NCI-H345 treated with DMSO at 0.1 percent for 48 hours (cell line): Measurements from ENCODE around the gene ASCC1.
"Not testable (repeated sequence)": the region's sequence is repeated elsewhere in the genome, so short reads cannot be mapped to it uniquely, and the experiment has no call there.

Experiments used
- DNase-seq: peaks from one replicate; lab custom pipeline; 2025; ENCODE audit not compliant: unreplicated experiment; lab: John Stamatoyannopoulos, UW

The ASCC1 gene

GRCh38 chr10:72127571-72127970 lies 88.5 kb downstream of the ASCC1 start:
- no peak for DNase-seq

- DNase-seq, result no peak
These were observed 89.2 kb downstream of the ASCC1 start for GRCh38 chr10:72126872-72127232.

DNA sequence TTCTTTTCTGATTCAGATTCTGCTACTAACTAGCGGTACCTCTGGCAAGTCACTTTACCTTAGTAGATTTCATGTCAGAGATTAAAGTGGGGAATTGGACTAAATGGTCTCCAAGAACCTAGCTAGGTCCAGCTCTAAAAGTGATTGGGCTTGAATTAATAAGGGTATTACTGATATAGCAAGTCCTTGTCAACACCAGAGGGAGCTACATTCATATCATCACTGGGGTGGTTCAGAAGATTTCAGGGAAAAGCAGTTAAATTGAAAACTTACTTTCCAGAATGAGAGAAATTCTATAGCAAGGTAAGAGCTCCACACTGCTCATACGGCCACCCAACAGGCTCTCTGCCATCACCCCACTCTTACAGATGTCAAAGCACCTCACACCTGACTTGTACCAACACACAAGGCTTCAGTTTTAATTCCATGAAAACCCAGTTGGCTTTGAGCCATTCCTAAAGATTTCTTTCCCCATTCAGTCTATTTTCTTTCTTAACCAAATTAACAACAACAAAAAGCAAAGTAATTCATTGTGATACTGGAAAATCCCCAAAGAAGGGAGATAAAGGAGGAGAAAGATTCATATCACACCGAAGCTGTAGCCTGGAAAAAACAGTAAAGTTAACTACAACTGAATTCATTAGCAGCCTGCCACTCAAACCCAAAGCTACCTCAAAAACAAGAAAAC lies 89.7 kb downstream of the ASCC1 start:
- DNase-seq, result no peak

DNA sequence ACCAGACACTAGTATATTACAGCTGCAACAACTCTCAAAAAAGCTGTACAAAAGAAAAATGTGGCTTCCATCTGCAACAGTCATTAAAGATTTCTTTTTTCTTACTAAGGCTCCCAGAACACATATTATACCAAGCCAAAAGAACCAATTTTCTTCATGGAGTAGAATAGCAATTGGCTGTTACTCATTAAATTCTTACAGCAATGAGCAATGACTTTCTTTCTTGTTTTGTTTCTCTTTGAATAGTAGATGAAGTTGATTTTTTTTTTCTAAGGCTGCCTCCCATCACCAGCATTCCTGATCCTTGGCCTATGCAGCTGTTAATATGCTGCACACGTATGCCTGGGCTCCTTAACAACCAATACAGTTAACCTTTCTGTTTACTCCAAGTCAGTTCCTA lies 91.1 kb downstream of the ASCC1 start:
- DNase-seq, result no peak

DNA sequence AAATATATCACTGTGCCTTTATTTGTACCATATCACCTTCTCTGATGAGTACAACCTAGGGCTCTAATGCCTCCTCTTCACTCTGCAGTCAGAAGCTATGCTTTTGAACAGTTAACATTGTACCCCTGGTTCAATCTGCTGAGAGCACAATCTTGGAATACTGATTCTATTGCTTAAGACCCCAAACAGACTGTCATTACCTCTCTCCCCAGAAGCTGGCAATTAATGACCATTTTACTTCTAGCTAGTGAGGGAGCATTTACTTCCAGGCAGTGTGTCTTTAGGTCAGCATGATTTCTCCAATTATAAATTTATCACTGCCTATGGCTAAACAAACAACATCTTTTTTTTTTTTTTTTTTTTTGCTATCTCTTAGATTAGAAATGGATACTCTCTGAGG lies 91.7 kb downstream of the ASCC1 start:
- DNase-seq, result no peak

DNA sequence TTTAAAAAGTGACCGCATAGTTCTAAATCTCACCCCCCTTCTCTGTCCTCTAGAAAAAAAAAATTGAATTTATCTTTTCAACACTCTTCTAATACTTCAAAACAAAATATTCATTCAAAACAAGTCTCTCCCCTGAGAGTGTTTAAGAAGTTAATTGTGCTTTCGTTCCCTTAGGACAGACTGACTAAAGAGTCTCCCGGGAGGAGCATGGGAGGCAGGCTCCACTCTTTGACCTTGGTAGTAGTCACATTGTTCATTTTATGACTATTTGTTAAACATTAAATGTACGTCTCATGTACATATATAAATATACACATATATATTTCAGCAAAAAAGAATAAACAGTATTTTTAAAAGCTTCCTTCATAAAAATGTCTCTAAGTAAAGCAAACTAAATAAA lies 92.5 kb downstream of the ASCC1 start:
- no peak for DNase-seq

- no peak for DNase-seq
These were observed 93.9 kb downstream of the ASCC1 start for GRCh38 chr10:72122221-72122620.

- DNase-seq, result no peak
These were observed 94.7 kb downstream of the ASCC1 start for GRCh38 chr10:72121389-72121788.

DNA sequence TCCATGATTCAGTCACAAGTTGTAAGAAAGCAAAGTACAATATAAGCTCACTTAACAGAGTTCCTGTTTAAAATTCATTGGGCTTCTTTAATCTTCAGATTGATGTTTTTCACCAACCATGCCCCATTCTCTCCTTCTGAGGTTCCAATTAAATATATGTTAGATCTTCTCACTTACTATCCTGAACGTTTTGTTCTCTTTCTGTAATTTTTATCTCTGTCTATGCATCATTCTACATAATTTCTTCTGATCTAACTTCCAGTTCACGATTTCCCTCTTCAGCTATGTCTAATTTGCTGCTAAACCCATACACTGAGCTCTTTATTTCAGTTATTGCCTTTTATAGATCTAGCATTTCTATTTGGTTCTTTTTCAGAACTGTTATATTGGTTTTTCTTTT lies 99.7 kb downstream of the ASCC1 start:
- no peak for DNase-seq

- no peak for DNase-seq
These were observed 101.2 kb downstream of the ASCC1 start for GRCh38 chr10:72114706-72115450.

- no peak for DNase-seq
These were observed 105.2 kb downstream of the ASCC1 start for GRCh38 chr10:72110673-72111401.

- no peak for DNase-seq
These were observed 106.4 kb downstream of the ASCC1 start for GRCh38 chr10:72109636-72110157.

- no peak for DNase-seq
These were observed 107.0 kb downstream of the ASCC1 start for GRCh38 chr10:72108830-72109635.

- not testable (repeated sequence) for DNase-seq
These were observed 108.1 kb downstream of the ASCC1 start for GRCh38 chr10:72108004-72108370.

GRCh38 chr10:72107325-72108003 lies 108.6 kb downstream of the ASCC1 start:
- no peak for DNase-seq

DNA sequence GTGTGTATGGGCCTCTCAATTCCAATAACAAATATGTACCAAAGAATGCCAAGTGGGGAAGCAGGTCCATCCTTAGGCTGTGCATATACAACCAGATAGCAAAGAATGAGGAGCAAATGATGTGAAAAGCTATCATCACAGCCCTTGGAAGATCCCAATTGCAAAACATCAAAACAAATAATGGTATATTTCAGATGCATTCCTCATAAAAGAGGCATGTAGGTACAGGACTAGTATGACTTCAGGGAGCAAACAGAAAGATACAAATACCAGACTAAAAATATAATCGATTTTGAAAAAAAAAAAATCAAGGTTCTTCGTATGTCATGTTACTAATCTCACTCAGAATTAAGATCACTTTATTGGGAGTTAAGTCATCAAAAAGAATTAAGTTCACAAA lies 109.2 kb downstream of the ASCC1 start:
- DNase-seq, result no peak

DNA sequence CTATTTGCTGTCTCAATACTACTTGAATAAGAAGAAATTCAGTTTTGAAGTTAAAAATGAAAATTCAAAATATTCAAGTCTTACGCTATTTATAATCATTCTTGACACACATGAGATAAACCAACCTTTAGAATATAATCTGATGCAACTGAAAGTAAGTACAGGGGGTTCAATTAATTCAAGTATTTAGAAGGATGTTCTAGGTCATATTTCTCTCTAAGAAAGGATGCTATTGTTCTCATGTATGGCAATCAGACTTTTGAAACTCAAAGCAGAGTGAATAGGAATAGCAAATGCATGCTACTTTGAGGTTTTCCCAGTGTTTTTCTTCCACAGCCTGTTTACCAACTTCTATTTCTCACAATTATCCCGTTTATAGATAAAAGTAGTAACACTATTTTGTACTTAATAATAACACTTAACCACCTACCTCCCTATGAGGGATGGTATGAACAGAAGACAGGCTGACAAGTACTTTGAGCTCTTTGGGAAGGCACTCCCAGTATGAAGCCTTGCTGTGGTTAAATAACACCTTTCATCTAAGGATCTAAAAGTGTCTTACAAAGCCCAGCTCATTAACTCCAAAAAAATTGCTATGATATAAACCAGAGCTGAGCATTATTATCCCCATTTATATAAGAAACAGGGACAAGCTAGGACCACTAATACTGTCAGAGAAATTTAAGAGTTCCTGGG lies 109.8 kb downstream of the ASCC1 start:
- DNase-seq, result no peak

DNA sequence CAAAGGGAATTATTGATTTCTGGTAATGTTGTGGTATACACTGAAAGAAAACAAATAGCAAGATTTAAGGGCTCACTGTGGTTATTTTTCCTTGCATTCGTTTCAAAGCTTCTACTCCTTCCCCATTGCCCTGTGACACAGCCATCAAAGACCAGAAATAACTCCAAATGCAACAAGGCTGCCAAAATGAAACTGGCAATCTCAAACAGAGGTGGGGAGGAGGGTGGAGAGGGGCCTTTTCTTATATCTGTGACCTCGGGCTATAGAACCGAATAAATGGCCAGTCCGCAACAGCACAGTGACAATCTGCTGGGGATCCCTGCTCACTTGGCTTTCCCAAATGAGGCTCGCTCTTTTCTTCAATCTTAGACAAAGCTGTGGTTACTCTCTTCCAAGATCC lies 110.4 kb downstream of the ASCC1 start:
- DNase-seq, result no peak

DNA sequence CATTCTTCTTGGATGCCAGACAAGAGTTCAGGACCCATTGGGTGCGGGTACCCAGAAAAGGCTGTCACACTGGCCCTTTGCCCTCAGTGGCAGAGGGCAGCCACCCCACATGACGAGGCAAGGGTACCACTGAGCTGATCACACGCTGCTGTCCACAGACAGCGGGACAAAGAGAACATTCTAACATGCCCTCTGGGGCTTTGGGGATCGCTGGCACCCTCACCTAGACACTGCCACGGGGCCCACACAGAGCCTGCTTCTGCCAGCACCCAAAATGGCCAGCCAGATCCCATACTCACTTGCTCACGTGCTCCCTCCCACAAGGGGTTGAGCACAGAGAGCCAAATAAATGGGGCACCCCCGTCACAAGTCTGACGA lies 111.0 kb downstream of the ASCC1 start:
- no peak for DNase-seq

- DNase-seq, result no peak
These were observed 111.5 kb downstream of the ASCC1 start for GRCh38 chr10:72104472-72105097.
